Caco-2 (cell line): ENCODE data around the gene KLHL26. TPM values are rescaled to one million over a fixed set of nuclear protein-coding genes. Genes with fewer than 3 reads are reported as not detected.

Experiments
- BruUV-seq: library from RNA; stranded (reverse); fragments of 400-500 nt; replicated peaks from 2 replicates; lab custom pipeline; 2021; lab: Mats Ljungman, UMichigan
- CTCF ChIA-PET: fragments of 300-600 bp; sonication (Branson Sonifier 250); formaldehyde crosslinking; loops from one replicate; lab custom pipeline; 2022; ENCODE audit warnings: antibody characterized with exemption; lab: Charles Lee
- POLR2A ChIA-PET: fragments of 300-600 bp; sonication (Branson Sonifier 250); formaldehyde crosslinking; loops from one replicate; lab custom pipeline; 2022; ENCODE audit warnings: antibody characterized with exemption; lab: Charles Lee
- DNase-seq, 2 experiments: peaks; one replicate each; pipeline versions ENCODE4 v3.0.0 to v3.0.0-alpha.2; 2020 to 2022
- H3K27me3 ChIP-seq: replicated peaks from 2 replicates; pipeline ENCODE4 v1.6.0; 2011; ENCODE audit warnings: low read length; ENCODE audit not compliant: control insufficient read depth, insufficient read depth
- H3K36me3 ChIP-seq: 2 replicates; pipeline ENCODE4 v1.5.1; 2011; ENCODE audit warnings: low read length; ENCODE audit not compliant: control insufficient read depth, insufficient read depth
- H3K4me1 ChIP-seq: fragments of 250-450 bp; sonication (Bioruptor Pico); 2 replicates; pipeline ENCODE4 v1.5.1; 2020; ENCODE audit warnings: mild to moderate bottlenecking
- H3K4me3 ChIP-seq: 2 replicates; pipeline ENCODE4 v1.5.1; 2011; ENCODE audit warnings: low read depth, mild to moderate bottlenecking, control low read depth, low read length
- H3K9me3 ChIP-seq: fragments of 250-450 bp; sonication (Bioruptor Pico); 2 replicates; pipeline ENCODE4 v1.5.1; 2020; ENCODE audit warnings: mild to moderate bottlenecking, moderate library complexity
- H3K27ac Mint-ChIP-seq: one replicate; pipeline ENCODE4 v1.8.0; 2022; ENCODE audit warnings: mixed read lengths; ENCODE audit not compliant: unreplicated experiment
- H3K27me3 Mint-ChIP-seq: one replicate; pipeline ENCODE4 v1.8.0; 2022; ENCODE audit warnings: mixed read lengths; ENCODE audit not compliant: insufficient read depth, unreplicated experiment
- H3K36me3 Mint-ChIP-seq: one replicate; pipeline ENCODE4 v1.8.0; 2022; ENCODE audit warnings: mild to moderate bottlenecking, mixed read lengths; ENCODE audit not compliant: insufficient read depth, unreplicated experiment
- H3K4me1 Mint-ChIP-seq: one replicate; pipeline ENCODE4 v1.8.0; 2022; ENCODE audit warnings: low read depth, mixed read lengths; ENCODE audit not compliant: unreplicated experiment
- H3K4me3 Mint-ChIP-seq: one replicate; pipeline ENCODE4 v1.8.0; 2022; ENCODE audit warnings: mild to moderate bottlenecking, moderate library complexity, mixed read lengths; ENCODE audit not compliant: unreplicated experiment
- H3K9me3 Mint-ChIP-seq: one replicate; pipeline ENCODE4 v1.8.0; 2022; ENCODE audit warnings: mixed read lengths; ENCODE audit not compliant: unreplicated experiment
- CTCF ChIP-seq, 2 experiments: fragments of 200-600 bp in 1 of 2; IDR thresholded peaks; 1 replicate in 1 of 2; 2 replicates in 1 of 2; pipeline versions ENCODE4 v1.5.1 to v1.8.0; 2011 to 2022; ENCODE audit warnings: antibody characterized with exemption in 1 of 2, control low read depth in 1 of 2, inconsistent platforms in 1 of 2, low read depth in 1 of 2, low read length in 1 of 2, mild to moderate bottlenecking in 1 of 2, moderate library complexity in 1 of 2; ENCODE audit not compliant: insufficient read depth in 1 of 2, severe bottlenecking in 1 of 2, unreplicated experiment in 1 of 2
- intact Hi-C: fragments of 100-400 bp; cut with micrococcal nuclease; formaldehyde crosslinking; loops from one replicate; pipeline ENCODE4 v1.10.0; 2022; ENCODE audit not compliant: unreplicated experiment
- total RNA-seq: library from RNA; stranded (reverse); gene quantifications from 2 replicates; pipeline ENCODE4 v1.2.3, GENCODE V29; 2022

KLHL26 gene
- total RNA-seq, 1 experiment from 2014 or later = 9.8 TPM

- ChIA-PET POLR2A (interaction anchor here (0.6 kb wide), 1 partner anchor 64 kb away, joined by 5 read pairs; no protein-coding TSS in a partner anchor), CTCF (no interaction called here)
- intact Hi-C loops = no loop called here
- no peaks in the 10 kb centered on the region for H3K9me3 Mint-ChIP-seq
- DNase-seq = no peak
- H3K27me3 Mint-ChIP-seq = no peaks in the 10 kb centered on the region
- TF ChIP-seq CTCF (IDR thresholded peaks at IDR 0.05; ENCODE audit: insufficient read depth in 1 of 2, low read depth in 1 of 2, low read length in 1 of 2, severe bottlenecking in 1 of 2, unreplicated experiment in 1 of 2) = no peak
- H3K4me3 Mint-ChIP-seq = no peak overlapping the region
- Histone ChIP-seq H3K9me3 (no peaks in the 10 kb centered on the region), H3K36me3 (no peaks in the 10 kb centered on the region), H3K4me3 (no peak overlapping the region), H3K4me1 (no peaks in the 10 kb centered on the region), H3K27me3 (no peaks in the 10 kb centered on the region)
- no peak overlapping the region for H3K27ac Mint-ChIP-seq
- no peaks in the 10 kb centered on the region for H3K36me3 Mint-ChIP-seq
- no peaks in the 10 kb centered on the region for H3K4me1 Mint-ChIP-seq
- BruUV-seq = no TSS peak
These were observed 59.2 kb downstream of the KLHL26 start for GRCh38 chr19:18696023-18696422.

- no peaks in the 10 kb centered on the region for H3K4me1 ChIP-seq
- BruUV-seq = no TSS peak
- intact Hi-C loops = no loop called here
- no peaks in the 10 kb centered on the region for H3K4me1 Mint-ChIP-seq
- H3K9me3 ChIP-seq = no peaks in the 10 kb centered on the region
- no peaks in the 10 kb centered on the region for H3K36me3 ChIP-seq
- H3K36me3 Mint-ChIP-seq = no peaks in the 10 kb centered on the region
- ChIA-PET POLR2A (no interaction called here), CTCF (no interaction called here)
- no peak overlapping the region for H3K4me3 ChIP-seq
- no peaks in the 10 kb centered on the region for H3K27me3 ChIP-seq
- no peak for DNase-seq
- H3K9me3 Mint-ChIP-seq = no peaks in the 10 kb centered on the region
- TF ChIP-seq CTCF (IDR thresholded peaks at IDR 0.05; ENCODE audit: insufficient read depth in 1 of 2, low read depth in 1 of 2, low read length in 1 of 2, severe bottlenecking in 1 of 2, unreplicated experiment in 1 of 2) = no peak
- H3K27me3 Mint-ChIP-seq = no peaks in the 10 kb centered on the region
- no peak overlapping the region for H3K4me3 Mint-ChIP-seq
- no peak overlapping the region for H3K27ac Mint-ChIP-seq
These were observed 60.9 kb downstream of the KLHL26 start for GRCh38 chr19:18697680-18698079.

DNA sequence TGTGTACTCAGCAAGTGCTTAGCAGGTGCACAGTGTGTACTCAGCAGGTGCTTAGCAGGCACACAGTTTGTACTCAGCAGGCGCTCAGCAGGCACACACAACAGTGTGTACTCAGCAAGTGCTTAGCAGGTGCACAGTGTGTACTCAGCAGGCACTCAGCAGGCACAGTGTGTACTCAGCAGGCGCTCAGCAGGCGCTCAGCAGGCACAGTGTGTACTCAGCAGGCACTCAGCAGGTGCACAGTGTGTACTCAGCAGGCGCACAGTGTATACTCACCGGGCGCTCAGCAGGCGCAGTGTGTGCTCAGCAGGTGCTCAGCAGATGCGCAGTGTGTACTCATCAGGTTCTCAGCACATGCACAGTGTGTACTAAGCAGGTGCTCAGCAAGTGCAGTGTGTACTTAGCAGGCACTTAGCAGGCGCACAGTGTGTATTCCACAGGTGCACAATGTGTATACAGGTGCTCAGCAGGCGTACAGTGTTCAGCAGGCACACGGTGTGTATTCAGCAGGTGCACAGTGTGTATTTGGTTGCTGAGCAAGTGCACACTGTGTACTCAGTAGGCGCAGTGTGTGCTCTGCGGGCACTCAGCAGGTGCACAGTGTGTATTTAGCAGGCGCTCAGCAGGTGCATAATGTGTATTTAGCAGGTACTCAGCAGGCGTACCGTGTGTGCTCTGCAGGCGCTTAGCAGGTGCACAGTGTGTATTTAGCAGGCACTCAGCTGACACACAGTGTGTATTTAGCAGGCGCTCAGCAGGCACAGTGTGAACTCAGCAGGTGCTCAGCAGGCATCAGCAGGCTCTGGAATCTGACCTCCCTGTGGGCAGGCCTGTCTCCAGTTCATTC, 61.7 kb downstream of the KLHL26 start:
- H3K27me3 Mint-ChIP-seq = no peaks in the 10 kb centered on the region
- POLR2A ChIA-PET = no interaction called here
- no peak for TF ChIP-seq CTCF (IDR thresholded peaks at IDR 0.05; ENCODE audit: insufficient read depth in 1 of 2, low read depth in 1 of 2, low read length in 1 of 2, severe bottlenecking in 1 of 2, unreplicated experiment in 1 of 2)
- no peak overlapping the region for H3K27ac Mint-ChIP-seq
- no peak overlapping the region for H3K4me3 Mint-ChIP-seq
- H3K4me3 ChIP-seq = no peak overlapping the region
- H3K36me3 Mint-ChIP-seq = no peaks in the 10 kb centered on the region
- intact Hi-C loops = no loop called here
- no peaks in the 10 kb centered on the region for H3K27me3 ChIP-seq
- no peak for DNase-seq
- H3K4me1 ChIP-seq = no peaks in the 10 kb centered on the region
- no peaks in the 10 kb centered on the region for H3K36me3 ChIP-seq
- H3K4me1 Mint-ChIP-seq = no peaks in the 10 kb centered on the region
- H3K9me3 ChIP-seq = no peaks in the 10 kb centered on the region
- BruUV-seq = no TSS peak
- H3K9me3 Mint-ChIP-seq = no peaks in the 10 kb centered on the region
- CTCF ChIA-PET = no interaction called here
